Psoas muscle (tissue), 8 donors: ENCODE measurements around the gene ALG12. TPM values are rescaled to one million over a fixed set of nuclear protein-coding genes. Genes with fewer than 3 reads are reported as not detected.
"Not testable (repeated sequence)": the region's sequence is repeated elsewhere in the genome, so short reads cannot be mapped to it uniquely, and the experiment has no call there.

Experiments
- ATAC-seq, 4 donors: fragments of 200-7000 bp; cut with Tn5 transposase; one replicate each; pipeline ENCODE4 v1.9.1; 2020; ENCODE audit warnings: moderate library complexity in 3 of 4, mild to moderate bottlenecking in 2 of 4
- DNase-seq, 2 donors: peaks; one replicate each; pipeline ENCODE4 v3.0.0-alpha.2; 2020
- H3K27ac ChIP-seq: fragments of 200-600 bp; one replicate; pipeline ENCODE4 v1.8.0; 2022
- H3K27me3 ChIP-seq, 3 donors: fragments of 200-600 bp in 1 of 3; one replicate each; pipeline versions ENCODE4 v1.6.1 to v1.8.0; 2013 to 2022; ENCODE audit warnings: low read length in 2 of 3, mild to moderate bottlenecking in 2 of 3, moderate library complexity in 1 of 3; ENCODE audit not compliant: insufficient read depth in 3 of 3
- H3K36me3 ChIP-seq, 2 donors: fragments of 200-600 bp in 1 of 2; one replicate each; pipeline versions ENCODE4 v1.6.1 to v1.8.0; 2013 to 2022; ENCODE audit warnings: low read depth in 1 of 2, mild to moderate bottlenecking in 1 of 2, moderate library complexity in 1 of 2; ENCODE audit not compliant: insufficient read depth in 1 of 2
- H3K4me1 ChIP-seq: fragments of 200-600 bp; one replicate; pipeline ENCODE4 v1.8.0; 2022
- H3K4me3 ChIP-seq: fragments of 200-600 bp; one replicate; pipeline ENCODE4 v1.8.0; 2022; ENCODE audit warnings: mild to moderate bottlenecking
- H3K9me3 ChIP-seq: fragments of 200-600 bp; one replicate; pipeline ENCODE4 v1.8.0; 2022
- WGBS, 3 donors: extraction: QIAGEN DNeasy Blood & Tissue Kit; methylation state at CpG; one replicate each; pipeline versions ENCODE4 v1.1.6 to v1.1.7; 2013; 5-methylcytosine and 5-hydroxymethylcytosine counted together
- intact Hi-C, 2 donors: fragments of 100-400 bp; cut with DNase I; formaldehyde crosslinking; loops; one replicate each; pipeline versions ENCODE4 v1.11.0 to v1.14.2; 2022
- polyA plus RNA-seq, 3 donors: library from polyadenylated mRNA; stranded (reverse); fragments of 200-250 nt; gene quantifications; one replicate each; pipeline ENCODE4 v1.2.3, GENCODE V29; 2013
- total RNA-seq, 4 donors: library from RNA; stranded (reverse); fragmentation: NEBNext Ultra II Directional in 2 of 4; extraction: Animal tissue kit (Norgen Biotek cat#: 25700) in 2 of 4; gene quantifications; one replicate each; pipeline versions ENCODE4 v1.2.1 to v1.2.4, GENCODE V29; 2021 to 2023
- TF ChIP-seq, protein P1 (sequence below): fragments of 200-600 bp; IDR thresholded peaks from one replicate; pipeline ENCODE4 v1.8.0; 2022; ENCODE audit warnings: antibody characterized with exemption
- donor health status: healthy with polysubstance abuse.
- donor health status: DM: no; HTN: no; CAD: no; lungs with moderate emphysema.
- donor health status: Bipolar disorder and iron deficiency.
- donor health status: healthy.
- donor health status: DM: yes; HTN: yes; CAD: no.
- donor health status: DM: no; HTN: no; CAD: no.
- donor health status: DM: no; HTN: no; CAD: no.
- donor health status: DM: yes; HTN: yes; CAD: no.

Gene ALG12
- total and polyA plus RNA-seq, 7 donors: 6.5 to 11.0 (median 8.2) TPM

DNA sequence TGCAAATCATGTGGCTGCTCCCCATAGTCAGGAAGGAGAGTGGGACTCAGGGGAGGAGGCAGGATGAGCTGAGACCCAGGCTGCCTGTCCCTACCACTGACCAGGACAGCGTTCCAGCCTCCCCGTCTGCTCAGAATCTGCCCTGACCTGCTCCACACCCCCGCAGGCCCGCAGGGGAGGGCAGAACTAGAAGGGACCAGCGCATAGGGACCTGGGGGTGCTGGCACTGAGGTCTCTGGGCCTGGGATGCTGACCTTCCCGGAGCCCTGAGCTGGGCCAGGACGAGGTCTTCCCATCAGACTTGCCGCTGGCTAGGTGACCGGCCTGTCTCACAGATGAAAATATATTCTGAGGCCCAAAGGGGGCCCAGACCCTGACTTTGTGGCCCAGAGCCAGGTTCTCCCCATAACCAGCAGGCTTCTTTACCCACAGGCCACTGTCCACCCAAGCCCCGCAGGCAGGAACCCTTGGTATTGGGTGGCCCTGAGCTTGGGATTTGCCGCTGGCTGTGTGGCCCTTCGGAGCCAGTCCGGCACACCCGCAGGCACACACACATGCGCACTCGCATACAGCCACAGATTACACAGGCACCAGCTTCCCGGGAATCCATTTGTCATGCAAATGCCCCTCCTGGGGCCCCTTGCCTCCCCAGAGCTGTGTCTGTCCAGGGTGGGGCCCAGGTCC lies 28.5 kb upstream of the ALG12 start:
- H3K27ac ChIP-seq: no peak overlapping the region
- DNase-seq: no peak
- intact Hi-C loops: no loop called here
- H3K9me3 ChIP-seq: no peaks in the 10 kb centered on the region
- no peak for ATAC-seq
- TF ChIP-seq, protein P1, sequence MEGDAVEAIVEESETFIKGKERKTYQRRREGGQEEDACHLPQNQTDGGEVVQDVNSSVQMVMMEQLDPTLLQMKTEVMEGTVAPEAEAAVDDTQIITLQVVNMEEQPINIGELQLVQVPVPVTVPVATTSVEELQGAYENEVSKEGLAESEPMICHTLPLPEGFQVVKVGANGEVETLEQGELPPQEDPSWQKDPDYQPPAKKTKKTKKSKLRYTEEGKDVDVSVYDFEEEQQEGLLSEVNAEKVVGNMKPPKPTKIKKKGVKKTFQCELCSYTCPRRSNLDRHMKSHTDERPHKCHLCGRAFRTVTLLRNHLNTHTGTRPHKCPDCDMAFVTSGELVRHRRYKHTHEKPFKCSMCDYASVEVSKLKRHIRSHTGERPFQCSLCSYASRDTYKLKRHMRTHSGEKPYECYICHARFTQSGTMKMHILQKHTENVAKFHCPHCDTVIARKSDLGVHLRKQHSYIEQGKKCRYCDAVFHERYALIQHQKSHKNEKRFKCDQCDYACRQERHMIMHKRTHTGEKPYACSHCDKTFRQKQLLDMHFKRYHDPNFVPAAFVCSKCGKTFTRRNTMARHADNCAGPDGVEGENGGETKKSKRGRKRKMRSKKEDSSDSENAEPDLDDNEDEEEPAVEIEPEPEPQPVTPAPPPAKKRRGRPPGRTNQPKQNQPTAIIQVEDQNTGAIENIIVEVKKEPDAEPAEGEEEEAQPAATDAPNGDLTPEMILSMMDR: no peak
- H3K4me1 ChIP-seq: no peaks in the 10 kb centered on the region
- no peaks in the 10 kb centered on the region for H3K27me3 ChIP-seq
- H3K36me3 ChIP-seq: no peaks in the 10 kb centered on the region
- no peak overlapping the region for H3K4me3 ChIP-seq
- WGBS, 3 donors: 87 to 90% (median 87%) methylated on average over 17 of the region's 17 CpGs

GRCh38 chr22:49945042-49945794 lies 27.0 kb upstream of the ALG12 start:
- DNase-seq, ATAC-seq, H3K4me3 ChIP-seq, H3K27me3 ChIP-seq, H3K36me3 ChIP-seq, H3K27ac ChIP-seq, intact Hi-C loops, H3K9me3 ChIP-seq, H3K4me1 ChIP-seq: not testable (repeated sequence)
- 86 to 89% (median 87%) methylated on average over 17 of the region's 17 CpGs for WGBS, 3 donors

DNA sequence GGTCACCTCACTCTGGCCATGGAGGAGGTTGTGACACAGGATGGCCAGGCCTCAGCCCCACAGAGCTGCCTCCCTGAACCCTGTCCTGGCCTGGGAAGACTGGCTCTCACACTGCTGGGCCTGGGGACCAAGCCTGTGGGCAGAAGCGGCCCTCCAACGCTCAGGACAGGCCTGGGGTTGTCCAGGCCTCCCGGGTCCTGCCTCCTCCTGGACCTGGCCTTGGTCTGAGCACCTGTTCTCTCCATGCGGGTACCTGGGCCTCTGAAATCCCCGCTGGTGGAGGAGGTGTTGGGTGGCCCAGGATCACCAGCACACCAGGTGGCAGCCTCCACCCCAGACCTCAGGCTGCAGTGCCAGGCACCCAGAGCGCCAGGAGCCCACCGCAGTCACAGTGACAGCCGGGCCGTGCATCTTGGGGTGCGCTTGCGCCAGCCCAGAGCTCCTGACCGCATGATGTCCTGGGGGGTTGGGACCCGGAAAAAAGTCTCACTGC lies 26.2 kb upstream of the ALG12 start:
- TF ChIP-seq, protein P1: no peak
- 93 to 94% (median 93%) methylated on average over 13 of the region's 13 CpGs for WGBS, 3 donors
- no peak for DNase-seq
- peak overlapping the region; percentile 45 for H3K4me3 ChIP-seq
- no peaks in the 10 kb centered on the region for H3K27me3 ChIP-seq
- intact Hi-C loops: no loop called here
- no peaks in the 10 kb centered on the region for H3K36me3 ChIP-seq
- ATAC-seq: peak in 1 of 4 donors; percentile 25
- no peaks in the 10 kb centered on the region for H3K4me1 ChIP-seq
- peak overlapping the region; percentile 53 for H3K27ac ChIP-seq
- H3K9me3 ChIP-seq: no peaks in the 10 kb centered on the region

DNA sequence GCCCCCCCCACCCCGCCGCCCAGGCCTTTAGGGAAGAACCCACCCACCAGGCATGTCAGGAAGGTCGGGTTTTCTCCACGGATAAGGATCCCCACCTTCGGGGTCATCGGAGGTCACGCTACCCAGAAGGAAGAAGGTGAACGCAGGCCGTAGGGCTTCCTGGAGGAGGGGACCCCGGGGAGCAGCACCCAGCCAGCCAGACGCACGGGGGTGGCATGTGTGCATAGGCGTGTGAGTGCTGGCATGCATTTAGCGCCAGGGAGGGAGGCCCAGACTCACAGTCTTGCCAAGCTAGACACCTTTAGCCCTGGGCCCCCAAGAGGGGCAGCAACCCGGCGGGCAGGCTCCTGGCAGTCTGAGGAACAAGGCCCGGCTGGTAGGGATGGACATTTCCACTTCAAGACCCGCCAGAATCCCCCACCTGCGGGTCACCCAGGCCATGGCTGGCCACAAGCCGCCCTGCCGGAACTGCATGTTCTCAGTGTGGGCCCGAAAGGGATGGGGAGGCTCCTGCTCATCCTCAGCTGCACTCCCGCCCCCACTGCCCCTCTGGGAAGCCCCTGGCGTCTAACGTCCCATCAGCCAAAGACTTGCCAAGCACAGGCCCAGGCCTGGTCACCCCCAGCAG lies 25.6 kb upstream of the ALG12 start:
- H3K4me3 ChIP-seq: no peak overlapping the region
- TF ChIP-seq, protein P1: no peak
- intact Hi-C loops: no loop called here
- H3K36me3 ChIP-seq: no peaks in the 10 kb centered on the region
- no peaks in the 10 kb centered on the region for H3K4me1 ChIP-seq
- H3K27ac ChIP-seq: peak overlapping the region; percentile 53
- 82 to 90% (median 84%) methylated on average over 24 to 25 of the region's 25 CpGs for WGBS, 3 donors
- DNase-seq (no peak), ATAC-seq (no peak)
- H3K9me3 ChIP-seq: no peaks in the 10 kb centered on the region
- no peaks in the 10 kb centered on the region for H3K27me3 ChIP-seq

GRCh38 chr22:49943405-49943765 lies 25.1 kb upstream of the ALG12 start:
- Histone ChIP-seq H3K4me1 (no peaks in the 10 kb centered on the region), H3K9me3 (no peaks in the 10 kb centered on the region), H3K36me3 (no peaks in the 10 kb centered on the region), H3K27me3 (no peaks in the 10 kb centered on the region), H3K4me3 (no peak overlapping the region), H3K27ac (no peak overlapping the region)
- WGBS, 3 donors: 88 to 92% (median 91%) methylated on average over 10 to 11 of the region's 11 CpGs
- DNase-seq (no peak), ATAC-seq (no peak)
- intact Hi-C loops: no loop called here
- TF ChIP-seq, protein P1: no peak
